Lung (tissue), 11 donors: Measurements from ENCODE around the gene GOLGA8J. TPM values are rescaled to one million over a fixed set of nuclear protein-coding genes. Genes with fewer than 3 reads are reported as not detected.
"Not testable (repeated sequence)": the region's sequence is repeated elsewhere in the genome, so short reads cannot be mapped to it uniquely, and the experiment has no call there.

Experiments
- ATAC-seq: fragments of 200-7000 bp; cut with Tn5 transposase; one replicate; pipeline ENCODE4 v1.9.1; 2020; ENCODE audit warnings: moderate number of reproducible peaks; ENCODE audit not compliant: insufficient read depth, low FRiP score
- DNase-seq, 3 donors: peaks; one replicate each; pipeline ENCODE4 v3.0.0-alpha.2; 2013 to 2017
- H3K27ac ChIP-seq, 2 donors: one replicate each; pipeline ENCODE4 v1.5.1; 2013; ENCODE audit warnings: mild to moderate bottlenecking in 2 of 2, moderate library complexity in 2 of 2, control low read depth in 1 of 2, inconsistent platforms in 1 of 2, low read depth in 1 of 2, low read length in 1 of 2
- H3K27me3 ChIP-seq, 3 donors: one replicate each; pipeline ENCODE4 v1.5.1; 2013; ENCODE audit warnings: low read length in 2 of 3; ENCODE audit not compliant: control insufficient read depth in 3 of 3, insufficient read depth in 3 of 3
- H3K36me3 ChIP-seq, 4 donors: one replicate each; pipeline ENCODE4 v1.5.1; 2013; ENCODE audit warnings: low read length in 4 of 4, mild to moderate bottlenecking in 1 of 4, moderate library complexity in 1 of 4; ENCODE audit not compliant: control insufficient read depth in 4 of 4, insufficient read depth in 4 of 4
- H3K4me1 ChIP-seq, 5 donors: one replicate each; pipeline ENCODE4 v1.5.1; 2013; ENCODE audit warnings: low read length in 5 of 5, mild to moderate bottlenecking in 2 of 5, moderate library complexity in 1 of 5; ENCODE audit not compliant: control insufficient read depth in 5 of 5, insufficient read depth in 5 of 5
- H3K4me3 ChIP-seq: one replicate; pipeline ENCODE4 v1.5.1; 2013; ENCODE audit warnings: mild to moderate bottlenecking, control low read depth, moderate library complexity
- H3K9ac ChIP-seq, 2 donors: one replicate each; pipeline ENCODE4 v1.5.1; 2013; ENCODE audit warnings: low read length in 2 of 2, control low read depth in 1 of 2; ENCODE audit not compliant: insufficient read depth in 1 of 2
- H3K9me3 ChIP-seq, 4 donors: one replicate each; pipeline ENCODE4 v1.5.1; 2013; ENCODE audit warnings: low read length in 3 of 4, mild to moderate bottlenecking in 1 of 4, moderate library complexity in 1 of 4; ENCODE audit not compliant: control insufficient read depth in 4 of 4, insufficient read depth in 3 of 4
- WGBS, 2 donors: extraction: QIAGEN DNeasy Blood & Tissue Kit; methylation state at CpG; one replicate each; pipeline ENCODE4 v1.1.7; 2013; 5-methylcytosine and 5-hydroxymethylcytosine counted together
- polyA plus RNA-seq, 2 donors: library from polyadenylated mRNA; stranded (reverse); fragments of 200-250 nt; gene quantifications; one replicate each; pipeline ENCODE4 v1.2.1, GENCODE V29; 2013
- small RNA-seq: library from RNA; depleted of rRNA; stranded (forward); fragments of <200 nt; gene quantifications from one replicate; pipeline ENCODE3, GENCODE V24; 2014; ENCODE audit warnings: low replicate concordance
- total RNA-seq, 2 donors: library from RNA; depleted of rRNA in 1 of 2; stranded (reverse); fragments of >200 nt in 1 of 2; gene quantifications; one replicate each; pipeline ENCODE4 v1.2.1, GENCODE V29; 2014 to 2021
- donor health status: Bipolar disorder and iron deficiency.
- donor health status: healthy.
- donor health status: DM: yes; HTN: yes; CAD: no.

GOLGA8J gene
- total and polyA plus RNA-seq, 4 donors, result 0.20 TPM; not detected in 3

DNA sequence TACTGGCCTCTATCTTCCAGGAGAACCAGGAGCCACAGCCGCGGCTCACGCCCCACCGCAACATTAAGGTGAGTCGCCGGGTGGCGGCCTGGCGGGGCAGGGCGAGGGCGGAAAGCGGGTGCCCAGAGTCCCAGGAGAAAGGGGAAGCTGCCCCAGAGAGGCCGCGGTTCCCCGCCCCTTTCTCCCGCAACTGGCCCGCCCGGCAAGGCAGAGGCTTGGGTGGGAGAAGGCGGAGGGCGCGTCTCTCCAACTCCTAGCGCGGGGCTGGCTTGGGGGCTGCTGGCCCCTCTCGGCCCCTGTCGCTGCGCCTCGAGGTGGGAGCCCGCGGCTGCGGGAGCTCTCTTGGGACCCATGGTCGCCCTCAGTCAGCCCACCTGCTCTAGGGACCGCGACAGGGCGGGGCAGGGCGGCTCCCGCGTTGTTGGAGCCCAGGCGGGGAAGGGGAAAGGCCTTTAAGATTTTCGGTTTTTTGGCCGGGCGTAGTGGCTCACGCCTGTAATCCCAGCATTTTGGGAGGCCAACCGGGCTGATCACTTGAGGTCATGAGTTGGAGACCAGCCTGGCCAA is 21.3 kb downstream of the GOLGA8J start:
- not testable (repeated sequence) for H3K27me3 ChIP-seq, H3K9me3 ChIP-seq, H3K27ac ChIP-seq, H3K9ac ChIP-seq, H3K4me1 ChIP-seq, H3K4me3 ChIP-seq, H3K36me3 ChIP-seq, DNase-seq
- ATAC-seq, result peak; percentile 79
- WGBS, 2 donors, result 0 to 10% methylated on average over 9 to 11 of the region's 42 CpGs

GRCh38 chr15:30110591-30110990 is 27.8 kb downstream of the GOLGA8J start:
- H3K9ac ChIP-seq, H3K27ac ChIP-seq: not testable (repeated sequence)
- WGBS, 2 donors, result no CpG with 5 or more reads among the region's 4 CpGs

DNA sequence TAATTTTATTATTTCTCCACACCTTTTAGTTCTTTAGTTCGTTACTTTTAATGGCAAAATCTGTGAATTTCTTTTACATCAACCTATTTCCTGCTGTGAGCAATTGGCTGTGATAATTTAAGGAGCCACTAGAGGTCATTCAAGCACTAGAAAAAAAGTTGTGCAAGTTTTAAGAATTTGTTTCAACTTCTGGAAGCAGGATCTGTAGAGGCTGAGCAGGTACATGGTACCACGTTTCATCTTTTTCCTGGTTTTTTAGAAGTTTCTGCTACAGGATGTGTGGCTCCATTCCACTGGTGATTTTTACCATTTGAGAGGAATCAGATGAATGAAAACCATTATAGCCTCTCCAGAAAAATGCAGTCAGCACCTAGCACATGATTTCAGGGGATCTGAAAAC is 47.3 kb downstream of the GOLGA8J start:
- not testable (repeated sequence) for H3K36me3 ChIP-seq, H3K9ac ChIP-seq, H3K4me3 ChIP-seq, H3K27me3 ChIP-seq, H3K9me3 ChIP-seq, H3K27ac ChIP-seq, DNase-seq, H3K4me1 ChIP-seq, ATAC-seq
- 0 to 9% methylated on average over 1 of the region's 2 CpGs for WGBS, 2 donors

More at GRCh38 chr15:30110591-30110990, 27.8 kb downstream of the GOLGA8J start:
- not testable (repeated sequence) for H3K9me3 ChIP-seq, H3K27me3 ChIP-seq, H3K36me3 ChIP-seq, H3K4me1 ChIP-seq, DNase-seq, H3K4me3 ChIP-seq, ATAC-seq

DNA sequence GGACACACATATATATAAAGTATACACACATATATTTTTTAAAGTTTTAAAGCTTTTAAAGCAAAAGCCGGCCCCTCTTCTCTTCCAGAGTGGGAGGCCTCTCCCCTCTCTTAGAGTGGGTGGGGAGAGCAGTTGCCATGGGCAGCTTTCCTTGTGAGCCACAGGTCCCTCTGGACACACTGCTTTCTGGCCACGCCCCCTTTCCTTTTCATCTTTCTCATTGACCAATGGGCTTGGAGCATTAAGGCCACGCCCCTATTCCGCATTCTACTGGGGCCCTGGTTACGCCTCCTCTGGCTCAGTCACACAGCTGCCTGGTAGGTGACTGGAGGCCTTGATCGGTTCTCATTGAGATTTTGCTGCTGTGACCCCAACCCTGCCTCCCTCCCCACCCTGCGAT is 52.0 kb downstream of the GOLGA8J start, which contains the start of gene GOLGA8T:
GOLGA8T (plus strand) TSS at position 301 of the 400 bp plus-strand sequence; CDS start at position 399, 98 bp downstream.
- no CpG with 5 or more reads among the region's 7 CpGs for WGBS, 2 donors
- H3K4me1 ChIP-seq, ATAC-seq: not testable (repeated sequence)

More for the DNA sequence above, 52.0 kb downstream of the GOLGA8J start, which contains the start of gene GOLGA8T:
- DNase-seq, H3K27ac ChIP-seq, H3K4me3 ChIP-seq, H3K27me3 ChIP-seq, H3K9me3 ChIP-seq, H3K9ac ChIP-seq, H3K36me3 ChIP-seq: not testable (repeated sequence)

Small RNA genes lying within 50 kb of the gene (small RNA-seq; reads per million reads assigned to genes)
- gene RF00096 (not detected), gene RN7SL673P (not detected)

Other genes starting within 250 kb of the GOLGA8J start
- gene GOLGA8T, start 52.1 kb downstream of the GOLGA8J start, total RNA-seq, result under 1 TPM in 1 of 2 donors, not detected in 1; 0.80 TPM
- under 1 TPM in 1 of 2 donors, not detected in 1; 0.07 TPM for gene GOLGA8T, start 52.1 kb downstream of the GOLGA8J start, polyA plus RNA-seq